K562 (cell line): ENCODE measurements around the gene SLC14A1. TPM values are rescaled to one million over a fixed set of nuclear protein-coding genes. Genes with fewer than 3 reads are reported as not detected.

Experiments used
- ATF7 ChIP-seq: fragments of 450-650 bp; IDR thresholded peaks from 2 replicates; pipeline ENCODE4 v1.7.1; 2014; ENCODE audit warnings: mild to moderate bottlenecking, moderate library complexity
- HDAC1 ChIP-seq, 2 experiments: fragments of 450-650 bp; IDR thresholded peaks; 2 replicates each; pipeline ENCODE4 v1.6.1; 2016 to 2017; ENCODE audit warnings: inconsistent platforms in 1 of 2, mild to moderate bottlenecking in 1 of 2, moderate library complexity in 1 of 2
- KAT2B ChIP-seq: IDR thresholded peaks from one replicate; pipeline ENCODE4 v1.6.1; 2012; ENCODE audit warnings: low read depth, mild to moderate bottlenecking, control low read depth, inconsistent platforms, low read length, moderate library complexity
- KDM1A ChIP-seq, 2 experiments: fragments of 450-650 bp; IDR thresholded peaks; 2 replicates each; pipeline ENCODE4 v1.6.1; 2016; ENCODE audit warnings: mild to moderate bottlenecking in 2 of 2
- RCOR1 ChIP-seq, 2 experiments: IDR thresholded peaks; 2 replicates each; pipeline ENCODE4 v1.6.1; 2012; ENCODE audit warnings: low read depth in 2 of 2, low read length in 2 of 2, borderline replicate concordance in 1 of 2, improper control_type of control experiment in 1 of 2
- ZNF436 ChIP-seq: fragments of 250-450, 450-650 bp; sonication (Bioruptor Pico); formaldehyde crosslinking; IDR thresholded peaks from 2 replicates; pipeline ENCODE4 v1.7.0; 2020; ENCODE audit warnings: mild to moderate bottlenecking
- ZNF444 ChIP-seq: fragments of 250-450 bp; sonication (Bioruptor Pico); IDR thresholded peaks from 2 replicates; pipeline ENCODE4 v1.4.0; 2020; ENCODE audit warnings: mild to moderate bottlenecking, moderate library complexity
- ZNF696 ChIP-seq: fragments of 250-450 bp; sonication (Bioruptor Pico); conservative IDR thresholded peaks from 2 replicates; pipeline ENCODE4 v1.4.0; 2020; ENCODE audit warnings: mild to moderate bottlenecking, moderate library complexity
- polyA plus RNA-seq, 8 experiments: library from polyadenylated mRNA; depleted of rRNA in 4 of 8; stranded (reverse) in 5 of 8; unstranded in 3 of 8; fragments of >200 nt; fragmentation: Nextera tagmentation in 2 of 8; fragmentation: Illumina TruSeq in 1 of 8; extraction: Ambion mirVana in 2 of 8; extraction: Trizol in 1 of 8; gene quantifications; 2 replicates each; pipeline versions ENCODE4 v1.2.1 to v1.2.3, GENCODE V29; 2011 to 2014; ENCODE audit warnings: inconsistent platforms in 1 of 8, missing spikeins in 1 of 8
- total RNA-seq, 7 experiments: library from RNA; depleted of rRNA in 6 of 7; stranded (reverse); fragments of >200 nt in 6 of 7; fragmentation: Illumina TruSeq in 2 of 7; extraction: Trizol in 2 of 7; gene quantifications; 2 replicates each; pipeline versions ENCODE4 v1.2.1 to v1.2.3, GENCODE V29; 2011 to 2021; ENCODE audit warnings: low replicate concordance in 1 of 7
- TF ChIP-seq, protein P1 (sequence below), 2 experiments: fragments of 450-650 bp; formaldehyde crosslinking in 1 of 2; IDR thresholded peaks; 2 replicates each; pipeline versions ENCODE4 v1.4.0 to v1.6.1; 2014 to 2020; ENCODE audit warnings: mild to moderate bottlenecking in 2 of 2, borderline replicate concordance in 1 of 2, low read depth in 1 of 2
- TF ChIP-seq, protein P2 (sequence below): fragments of 450-650 bp; IDR thresholded peaks from 2 replicates; pipeline ENCODE4 v1.6.1; 2014; ENCODE audit warnings: low read depth, mild to moderate bottlenecking, moderate library complexity, borderline replicate concordance
- TF ChIP-seq, protein P3 (sequence below): fragments of 250-450 bp; sonication (Bioruptor Pico); IDR thresholded peaks from 2 replicates; pipeline ENCODE4 v1.8.0; 2022; ENCODE audit warnings: inconsistent platforms, mild to moderate bottlenecking, moderate library complexity, borderline replicate concordance
- TF ChIP-seq, protein P4 (sequence below): IDR thresholded peaks from 2 replicates; pipeline ENCODE4 v1.6.1; 2011; ENCODE audit not compliant: insufficient read length; ENCODE audit errors: extremely low read depth
- TF ChIP-seq, protein P5 (sequence below): fragments of 450-650 bp; formaldehyde crosslinking; IDR thresholded peaks from 2 replicates; pipeline ENCODE4 v1.4.0; 2022; ENCODE audit warnings: missing genetic modification characterization

SLC14A1 gene
- total and polyA plus RNA-seq, 9 of the 15 experiments (the other 6 are each of a cell fraction or from before 2014, with no cell fraction given): 0.14 to 0.40 (median 0.20) TPM; not detected in 6

DNA sequence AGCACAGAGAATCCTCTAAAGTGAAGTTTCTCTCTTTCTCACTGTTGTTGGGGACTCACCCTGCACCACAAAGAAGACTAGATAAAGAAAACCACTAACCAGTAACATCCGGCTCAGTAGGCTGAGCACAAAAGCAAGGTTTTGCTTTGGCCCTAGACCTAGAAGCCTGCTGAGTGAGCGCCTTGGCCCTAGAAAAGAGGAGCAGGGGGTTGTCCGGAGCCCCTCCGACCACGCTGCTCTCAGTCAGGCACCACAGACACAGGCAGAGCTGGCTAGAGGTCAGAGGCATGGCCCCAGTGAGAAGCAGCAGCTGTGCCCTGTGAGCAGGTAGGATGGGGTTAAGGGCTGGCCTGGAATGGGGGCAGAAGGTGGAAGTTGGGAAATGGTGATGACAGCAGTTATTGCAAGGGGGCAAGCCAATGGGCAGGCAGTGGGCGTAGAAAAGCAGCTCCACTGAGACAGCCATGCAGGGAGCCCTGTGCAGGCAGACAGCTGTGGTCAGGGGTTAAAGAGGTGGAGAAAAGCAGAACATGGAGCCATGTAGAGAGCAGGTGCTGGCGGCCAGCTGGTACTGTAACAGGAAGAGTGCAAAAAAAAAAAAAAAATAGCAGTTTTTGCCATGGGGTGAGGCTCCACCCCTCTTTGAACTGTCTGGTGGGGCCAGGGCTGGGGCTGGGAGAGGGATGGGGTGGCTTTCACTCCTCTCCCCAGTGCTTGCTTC lies 36.9 kb upstream of the SLC14A1 start (continued):
- TF ChIP-seq, protein P1, sequence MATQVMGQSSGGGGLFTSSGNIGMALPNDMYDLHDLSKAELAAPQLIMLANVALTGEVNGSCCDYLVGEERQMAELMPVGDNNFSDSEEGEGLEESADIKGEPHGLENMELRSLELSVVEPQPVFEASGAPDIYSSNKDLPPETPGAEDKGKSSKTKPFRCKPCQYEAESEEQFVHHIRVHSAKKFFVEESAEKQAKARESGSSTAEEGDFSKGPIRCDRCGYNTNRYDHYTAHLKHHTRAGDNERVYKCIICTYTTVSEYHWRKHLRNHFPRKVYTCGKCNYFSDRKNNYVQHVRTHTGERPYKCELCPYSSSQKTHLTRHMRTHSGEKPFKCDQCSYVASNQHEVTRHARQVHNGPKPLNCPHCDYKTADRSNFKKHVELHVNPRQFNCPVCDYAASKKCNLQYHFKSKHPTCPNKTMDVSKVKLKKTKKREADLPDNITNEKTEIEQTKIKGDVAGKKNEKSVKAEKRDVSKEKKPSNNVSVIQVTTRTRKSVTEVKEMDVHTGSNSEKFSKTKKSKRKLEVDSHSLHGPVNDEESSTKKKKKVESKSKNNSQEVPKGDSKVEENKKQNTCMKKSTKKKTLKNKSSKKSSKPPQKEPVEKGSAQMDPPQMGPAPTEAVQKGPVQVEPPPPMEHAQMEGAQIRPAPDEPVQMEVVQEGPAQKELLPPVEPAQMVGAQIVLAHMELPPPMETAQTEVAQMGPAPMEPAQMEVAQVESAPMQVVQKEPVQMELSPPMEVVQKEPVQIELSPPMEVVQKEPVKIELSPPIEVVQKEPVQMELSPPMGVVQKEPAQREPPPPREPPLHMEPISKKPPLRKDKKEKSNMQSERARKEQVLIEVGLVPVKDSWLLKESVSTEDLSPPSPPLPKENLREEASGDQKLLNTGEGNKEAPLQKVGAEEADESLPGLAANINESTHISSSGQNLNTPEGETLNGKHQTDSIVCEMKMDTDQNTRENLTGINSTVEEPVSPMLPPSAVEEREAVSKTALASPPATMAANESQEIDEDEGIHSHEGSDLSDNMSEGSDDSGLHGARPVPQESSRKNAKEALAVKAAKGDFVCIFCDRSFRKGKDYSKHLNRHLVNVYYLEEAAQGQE (IDR thresholded peaks at IDR 0.05; ENCODE audit: borderline replicate concordance): peak; percentile 59
- TF ChIP-seq, protein P1 (CRISPR knock-in tag; IDR thresholded peaks at IDR 0.05; ENCODE audit: low read depth): no peak
- no peak for TF ChIP-seq ZNF696 (CRISPR knock-in tag)
- TF ChIP-seq RCOR1 (IDR thresholded peaks at IDR 0.05; ENCODE audit: borderline replicate concordance in 1 of 2, low read depth in 2 of 2, low read length in 2 of 2): peak in 1 of 2 experiments; percentile 76; a peak in 1 of 4 replicates
- TF ChIP-seq KAT2B: no peak
- TF ChIP-seq, protein P2, sequence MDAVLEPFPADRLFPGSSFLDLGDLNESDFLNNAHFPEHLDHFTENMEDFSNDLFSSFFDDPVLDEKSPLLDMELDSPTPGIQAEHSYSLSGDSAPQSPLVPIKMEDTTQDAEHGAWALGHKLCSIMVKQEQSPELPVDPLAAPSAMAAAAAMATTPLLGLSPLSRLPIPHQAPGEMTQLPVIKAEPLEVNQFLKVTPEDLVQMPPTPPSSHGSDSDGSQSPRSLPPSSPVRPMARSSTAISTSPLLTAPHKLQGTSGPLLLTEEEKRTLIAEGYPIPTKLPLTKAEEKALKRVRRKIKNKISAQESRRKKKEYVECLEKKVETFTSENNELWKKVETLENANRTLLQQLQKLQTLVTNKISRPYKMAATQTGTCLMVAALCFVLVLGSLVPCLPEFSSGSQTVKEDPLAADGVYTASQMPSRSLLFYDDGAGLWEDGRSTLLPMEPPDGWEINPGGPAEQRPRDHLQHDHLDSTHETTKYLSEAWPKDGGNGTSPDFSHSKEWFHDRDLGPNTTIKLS: no peak
- TF ChIP-seq, protein P3, sequence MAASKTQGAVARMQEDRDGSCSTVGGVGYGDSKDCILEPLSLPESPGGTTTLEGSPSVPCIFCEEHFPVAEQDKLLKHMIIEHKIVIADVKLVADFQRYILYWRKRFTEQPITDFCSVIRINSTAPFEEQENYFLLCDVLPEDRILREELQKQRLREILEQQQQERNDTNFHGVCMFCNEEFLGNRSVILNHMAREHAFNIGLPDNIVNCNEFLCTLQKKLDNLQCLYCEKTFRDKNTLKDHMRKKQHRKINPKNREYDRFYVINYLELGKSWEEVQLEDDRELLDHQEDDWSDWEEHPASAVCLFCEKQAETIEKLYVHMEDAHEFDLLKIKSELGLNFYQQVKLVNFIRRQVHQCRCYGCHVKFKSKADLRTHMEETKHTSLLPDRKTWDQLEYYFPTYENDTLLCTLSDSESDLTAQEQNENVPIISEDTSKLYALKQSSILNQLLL: no peak
- TF ChIP-seq HDAC1 (IDR thresholded peaks at IDR 0.05): no peak
- no peak for TF ChIP-seq ATF7
- TF ChIP-seq, protein P4, sequence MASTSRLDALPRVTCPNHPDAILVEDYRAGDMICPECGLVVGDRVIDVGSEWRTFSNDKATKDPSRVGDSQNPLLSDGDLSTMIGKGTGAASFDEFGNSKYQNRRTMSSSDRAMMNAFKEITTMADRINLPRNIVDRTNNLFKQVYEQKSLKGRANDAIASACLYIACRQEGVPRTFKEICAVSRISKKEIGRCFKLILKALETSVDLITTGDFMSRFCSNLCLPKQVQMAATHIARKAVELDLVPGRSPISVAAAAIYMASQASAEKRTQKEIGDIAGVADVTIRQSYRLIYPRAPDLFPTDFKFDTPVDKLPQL: no peak
- no peak for TF ChIP-seq ZNF444
- TF ChIP-seq, protein P5, sequence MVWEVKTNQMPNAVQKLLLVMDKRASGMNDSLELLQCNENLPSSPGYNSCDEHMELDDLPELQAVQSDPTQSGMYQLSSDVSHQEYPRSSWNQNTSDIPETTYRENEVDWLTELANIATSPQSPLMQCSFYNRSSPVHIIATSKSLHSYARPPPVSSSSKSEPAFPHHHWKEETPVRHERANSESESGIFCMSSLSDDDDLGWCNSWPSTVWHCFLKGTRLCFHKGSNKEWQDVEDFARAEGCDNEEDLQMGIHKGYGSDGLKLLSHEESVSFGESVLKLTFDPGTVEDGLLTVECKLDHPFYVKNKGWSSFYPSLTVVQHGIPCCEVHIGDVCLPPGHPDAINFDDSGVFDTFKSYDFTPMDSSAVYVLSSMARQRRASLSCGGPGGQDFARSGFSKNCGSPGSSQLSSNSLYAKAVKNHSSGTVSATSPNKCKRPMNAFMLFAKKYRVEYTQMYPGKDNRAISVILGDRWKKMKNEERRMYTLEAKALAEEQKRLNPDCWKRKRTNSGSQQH (CRISPR knock-in tag): no peak
- TF ChIP-seq KDM1A (IDR thresholded peaks at IDR 0.05): peak in 1 of 2 experiments; percentile 30; a peak in 1 of 4 replicates
- no peak for TF ChIP-seq ZNF436
